B cell (primary cell): ENCODE data around the gene NTSR2. TPM values are rescaled to one million over a fixed set of nuclear protein-coding genes. Genes with fewer than 3 reads are reported as not detected.

Experiments used
- ATAC-seq: fragments of 200-7000 bp; cut with Tn5 transposase; one replicate; pipeline ENCODE4 v1.10.0; 2021; ENCODE audit warnings: low read depth, mild to moderate bottlenecking, moderate number of reproducible peaks, moderate library complexity
- CTCF ChIA-PET: fragments of 350-600 bp; sonication (Branson Sonifier 250); formaldehyde crosslinking; loops from one replicate; lab custom pipeline; 2021; ENCODE audit warnings: antibody characterized with exemption, inconsistent platforms; lab: Charles Lee
- POLR2A ChIA-PET: fragments of 350-600 bp; sonication (Branson Sonifier 250); formaldehyde crosslinking; loops from one replicate; lab custom pipeline; 2021; ENCODE audit warnings: antibody characterized with exemption; lab: Charles Lee
- DNase-seq: peaks from one replicate; pipeline ENCODE4 v3.0.0; 2013
- H2AFZ ChIP-seq: 2 replicates; pipeline ENCODE4 v1.6.1; 2012; ENCODE audit warnings: mild to moderate bottlenecking, low read depth, low read length; ENCODE audit not compliant: insufficient read depth, poor library complexity, severe bottlenecking
- H3K27ac ChIP-seq, 2 donors: 1 replicate in 1 of 2; 2 replicates in 1 of 2; pipeline ENCODE4 v1.5.1; 2012 to 2013; ENCODE audit warnings: low read length in 2 of 2, mild to moderate bottlenecking in 2 of 2, moderate library complexity in 1 of 2
- H3K27me3 ChIP-seq, 4 experiments: fragments of 200-600 bp in 1 of 4; sonication (generic) in 1 of 4; replicated peaks in 1 of 4; 1 replicate in 2 of 4; 2 replicates in 2 of 4; pipeline versions ENCODE4 v1.6.1 to v1.7.0; 2013 to 2016; ENCODE audit warnings: low read length in 3 of 4, mild to moderate bottlenecking in 2 of 4, mixed read lengths in 1 of 4, moderate library complexity in 1 of 4; ENCODE audit not compliant: insufficient read depth in 4 of 4, control insufficient read depth in 3 of 4; ENCODE audit errors: control extremely low read depth in 1 of 4
- H3K36me3 ChIP-seq, 2 experiments: replicated peaks in 1 of 2; 1 replicate in 1 of 2; 2 replicates in 1 of 2; pipeline versions ENCODE4 v1.6.1 to v1.7.1; 2013; ENCODE audit warnings: low read length in 1 of 2; ENCODE audit not compliant: insufficient read depth in 2 of 2, control insufficient read depth in 1 of 2; ENCODE audit errors: control extremely low read depth in 1 of 2, extremely low read depth in 1 of 2
- H3K4me1 ChIP-seq, 2 donors: fragments of 200-600 bp in 1 of 2; sonication (generic) in 1 of 2; 1 replicate in 1 of 2; 2 replicates in 1 of 2; pipeline versions ENCODE4 v1.5.1 to v1.6.1; 2013 to 2017; ENCODE audit warnings: low read length in 2 of 2; ENCODE audit not compliant: control insufficient read depth in 2 of 2, insufficient read depth in 2 of 2
- H3K4me2 ChIP-seq: replicated peaks from 2 replicates; pipeline ENCODE3; 2012; ENCODE audit warnings: mild to moderate bottlenecking, low read depth, low read length; ENCODE audit not compliant: poor library complexity, severe bottlenecking
- H3K4me3 ChIP-seq, 5 experiments: fragments of 200-600 bp in 1 of 5; sonication (generic) in 1 of 5; 1 replicate in 3 of 5; 2 replicates in 2 of 5; pipeline versions ENCODE4 v1.5.1 to v1.7.0; 2011 to 2016; ENCODE audit warnings: low read length in 4 of 5, mild to moderate bottlenecking in 4 of 5, low read depth in 2 of 5, control low read depth in 1 of 5, moderate library complexity in 1 of 5; ENCODE audit not compliant: insufficient read depth in 1 of 5; ENCODE audit errors: control extremely low read depth in 1 of 5, extremely low read depth in 1 of 5
- H3K79me2 ChIP-seq: fragments of 200-600 bp; sonication (generic); one replicate; pipeline ENCODE4 v1.6.0; 2016; ENCODE audit warnings: low read length; ENCODE audit not compliant: control insufficient read depth, insufficient read depth
- H3K9ac ChIP-seq: fragments of 200-600 bp; sonication (generic); 2 replicates; pipeline ENCODE4 v1.6.1; 2017; ENCODE audit warnings: mild to moderate bottlenecking, low read length, moderate library complexity
- H3K9me3 ChIP-seq, 3 donors: one replicate each; pipeline versions ENCODE4 v1.6.1 to v1.7.1; 2013; ENCODE audit warnings: low read length in 2 of 3; ENCODE audit not compliant: control insufficient read depth in 2 of 3, insufficient read depth in 1 of 3; ENCODE audit errors: control extremely low read depth in 1 of 3
- H4K20me1 ChIP-seq: 2 replicates; pipeline ENCODE4 v1.6.0; 2012; ENCODE audit warnings: mild to moderate bottlenecking, low read length; ENCODE audit not compliant: insufficient read depth, control insufficient read depth, poor library complexity, severe bottlenecking
- H3K27ac Mint-ChIP-seq: one replicate; pipeline ENCODE4 v1.8.0; 2021; ENCODE audit warnings: mixed read lengths
- H3K27me3 Mint-ChIP-seq: one replicate; pipeline ENCODE4 v1.8.0; 2021; ENCODE audit warnings: mixed read lengths
- H3K4me1 Mint-ChIP-seq: one replicate; pipeline ENCODE4 v1.8.0; 2021; ENCODE audit warnings: mixed read lengths
- H3K4me3 Mint-ChIP-seq: one replicate; pipeline ENCODE4 v1.8.0; 2021; ENCODE audit warnings: mixed read lengths
- H3K9me3 Mint-ChIP-seq: one replicate; pipeline ENCODE4 v1.8.0; 2022; ENCODE audit warnings: mixed read lengths; ENCODE audit not compliant: insufficient read depth
- EZH2 ChIP-seq: IDR thresholded peaks from 2 replicates; pipeline ENCODE4 v1.6.1; 2012; ENCODE audit warnings: borderline replicate concordance, low read depth, mild to moderate bottlenecking, moderate library complexity, low read length; ENCODE audit not compliant: insufficient read depth, poor library complexity, severe bottlenecking
- WGBS: methylation state at CpG from one replicate; pipeline ENCODE4 v1.1.5; 2013; ENCODE audit warnings: missing lambda C conversion rate; ENCODE audit not compliant: insufficient coverage; 5-methylcytosine and 5-hydroxymethylcytosine counted together
- intact Hi-C: fragments of 100-400 bp; cut with micrococcal nuclease; formaldehyde crosslinking; loops from one replicate; pipeline ENCODE4 v1.10.0; 2022
- polyA minus RNA-seq: library from RNA; depleted of rRNA, polyadenylated mRNA; stranded (reverse); fragments of >200 nt; gene quantifications from 2 replicates; pipeline ENCODE4 v1.2.3, GENCODE V29; 2012
- polyA plus RNA-seq: library from polyadenylated mRNA; depleted of rRNA; stranded (reverse); fragments of >200 nt; gene quantifications from 2 replicates; pipeline ENCODE4 v1.2.3, GENCODE V29; 2012
- total RNA-seq, 2 donors: library from RNA; stranded (reverse); fragments of 120-200 nt in 1 of 2; gene quantifications; 1 replicate in 1 of 2; 2 replicates in 1 of 2; pipeline versions ENCODE4 v1.2.3 to v1.2.4, GENCODE V29; 2013 to 2022
- TF ChIP-seq, protein P1 (sequence below): fragments of 200-600 bp; IDR thresholded peaks from one replicate; pipeline ENCODE4 v1.8.0; 2022; ENCODE audit warnings: antibody characterized with exemption, mild to moderate bottlenecking

The NTSR2 gene, protein sequence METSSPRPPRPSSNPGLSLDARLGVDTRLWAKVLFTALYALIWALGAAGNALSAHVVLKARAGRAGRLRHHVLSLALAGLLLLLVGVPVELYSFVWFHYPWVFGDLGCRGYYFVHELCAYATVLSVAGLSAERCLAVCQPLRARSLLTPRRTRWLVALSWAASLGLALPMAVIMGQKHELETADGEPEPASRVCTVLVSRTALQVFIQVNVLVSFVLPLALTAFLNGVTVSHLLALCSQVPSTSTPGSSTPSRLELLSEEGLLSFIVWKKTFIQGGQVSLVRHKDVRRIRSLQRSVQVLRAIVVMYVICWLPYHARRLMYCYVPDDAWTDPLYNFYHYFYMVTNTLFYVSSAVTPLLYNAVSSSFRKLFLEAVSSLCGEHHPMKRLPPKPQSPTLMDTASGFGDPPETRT
- total RNA-seq (not detected in 2 replicates), polyA plus RNA-seq (not detected in 2 replicates), polyA minus RNA-seq (not detected in 2 replicates)
- not detected for total RNA-seq (2013)

DNA sequence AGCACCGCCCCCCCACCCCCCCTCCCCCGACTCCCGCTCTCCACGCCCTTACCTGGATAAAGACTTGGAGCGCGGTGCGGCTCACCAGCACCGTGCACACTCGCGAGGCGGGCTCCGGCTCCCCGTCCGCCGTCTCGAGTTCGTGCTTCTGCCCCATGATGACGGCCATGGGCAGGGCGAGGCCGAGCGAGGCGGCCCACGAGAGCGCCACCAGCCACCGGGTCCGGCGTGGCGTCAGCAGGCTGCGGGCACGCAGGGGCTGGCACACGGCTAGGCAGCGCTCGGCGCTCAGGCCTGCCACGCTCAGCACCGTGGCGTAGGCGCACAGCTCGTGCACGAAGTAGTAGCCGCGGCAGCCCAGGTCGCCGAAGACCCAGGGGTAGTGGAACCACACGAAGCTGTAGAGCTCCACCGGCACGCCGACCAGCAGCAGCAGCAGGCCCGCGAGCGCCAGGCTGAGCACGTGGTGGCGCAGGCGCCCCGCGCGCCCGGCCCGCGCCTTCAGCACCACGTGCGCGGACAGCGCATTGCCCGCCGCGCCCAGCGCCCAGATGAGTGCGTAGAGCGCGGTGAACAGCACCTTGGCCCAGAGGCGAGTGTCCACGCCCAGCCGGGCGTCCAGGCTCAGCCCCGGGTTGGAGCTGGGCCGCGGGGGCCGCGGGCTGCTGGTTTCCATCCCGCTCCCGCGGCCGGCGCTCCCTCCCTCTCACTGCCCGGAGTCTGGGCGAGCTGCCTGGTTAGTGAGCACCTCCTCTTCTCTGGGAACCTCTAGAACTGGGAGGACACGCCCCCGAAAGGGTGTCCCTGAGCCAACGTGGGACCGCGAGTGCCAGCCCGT, at the start of gene NTSR2:
Gene NTSR2, minus strand, starts transcription at position 742 of the 838 bp plus-strand sequence. Its CDS starts 66 bp downstream, at position 676.
- Histone ChIP-seq H3K79me2 (no peaks in the 10 kb centered on the region), H3K4me3 (no peak within 1 kb of the TSS), H2AFZ (no peak within 1 kb of the TSS), H3K27me3 (peaks cover 0 to 21% (median 10%) of the 10 kb centered on the region in 4 experiments), H3K9ac (no peak within 1 kb of the TSS), H4K20me1 (no peaks in the 10 kb centered on the region), H3K36me3 (no peaks in the 10 kb centered on the region), H3K27ac (no peak within 1 kb of the TSS), H3K9me3 (peaks cover 0 to 7% (median 0%) of the 10 kb centered on the region in 3 donors), H3K4me1 (peaks cover 6 to 9% of the 10 kb centered on the region in 2 donors), H3K4me2 (peak within 1 kb of the TSS; percentile 5)
- intact Hi-C loops = no loop called here
- CTCF ChIA-PET = interaction anchor here (1.0 to 1.1 kb wide), 2 partner anchors 28 to 110 kb away, joined by 3 read pairs; no protein-coding TSS in a partner anchor
- peaks cover 3% of the 10 kb centered on the region for H3K9me3 Mint-ChIP-seq
- WGBS = 26% methylated on average over 89 of the region's 93 CpGs
- H3K4me3 Mint-ChIP-seq = no peak within 1 kb of the TSS
- H3K4me1 Mint-ChIP-seq = peaks cover 13% of the 10 kb centered on the region
- H3K27me3 Mint-ChIP-seq = peaks cover 35% of the 10 kb centered on the region
- POLR2A ChIA-PET = no interaction called here
- TF ChIP-seq EZH2 = no peak
- TF ChIP-seq, protein P1, sequence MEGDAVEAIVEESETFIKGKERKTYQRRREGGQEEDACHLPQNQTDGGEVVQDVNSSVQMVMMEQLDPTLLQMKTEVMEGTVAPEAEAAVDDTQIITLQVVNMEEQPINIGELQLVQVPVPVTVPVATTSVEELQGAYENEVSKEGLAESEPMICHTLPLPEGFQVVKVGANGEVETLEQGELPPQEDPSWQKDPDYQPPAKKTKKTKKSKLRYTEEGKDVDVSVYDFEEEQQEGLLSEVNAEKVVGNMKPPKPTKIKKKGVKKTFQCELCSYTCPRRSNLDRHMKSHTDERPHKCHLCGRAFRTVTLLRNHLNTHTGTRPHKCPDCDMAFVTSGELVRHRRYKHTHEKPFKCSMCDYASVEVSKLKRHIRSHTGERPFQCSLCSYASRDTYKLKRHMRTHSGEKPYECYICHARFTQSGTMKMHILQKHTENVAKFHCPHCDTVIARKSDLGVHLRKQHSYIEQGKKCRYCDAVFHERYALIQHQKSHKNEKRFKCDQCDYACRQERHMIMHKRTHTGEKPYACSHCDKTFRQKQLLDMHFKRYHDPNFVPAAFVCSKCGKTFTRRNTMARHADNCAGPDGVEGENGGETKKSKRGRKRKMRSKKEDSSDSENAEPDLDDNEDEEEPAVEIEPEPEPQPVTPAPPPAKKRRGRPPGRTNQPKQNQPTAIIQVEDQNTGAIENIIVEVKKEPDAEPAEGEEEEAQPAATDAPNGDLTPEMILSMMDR = no peak
- DNase-seq (peak; percentile 41), ATAC-seq (peak; percentile 43)
- H3K27ac Mint-ChIP-seq = no peak within 1 kb of the TSS
